Activated naive CD4-positive, alpha-beta T cell treated with anti-CD3 and anti-CD28 coated beads, Interleukin-2, amount 50 U/mL, for 72 hours (primary cell): ENCODE results near the gene EHD2. TPM values are rescaled to one million over a fixed set of nuclear protein-coding genes. Genes with fewer than 3 reads are reported as not detected.
"Not testable (repeated sequence)": the region's sequence is repeated elsewhere in the genome, so short reads cannot be mapped to it uniquely, and the experiment has no call there.

Experiments
- ATAC-seq, 2 donors: fragments of 150-1000 bp; cut with Tn5 transposase; 2 replicates each; pipeline ENCODE4 v1.10.0; 2021; ENCODE audit warnings: mild to moderate bottlenecking in 2 of 2, moderate library complexity in 2 of 2
- DNase-seq, 2 donors: peaks; one replicate each; pipeline ENCODE4 v3.0.0; 2021 to 2022; ENCODE audit warnings: low spot score in 2 of 2
- H3K27ac Mint-ChIP-seq, 2 donors: one replicate each; pipeline ENCODE4 v1.8.0; 2022; ENCODE audit warnings: mild to moderate bottlenecking in 2 of 2, mixed read lengths in 2 of 2
- H3K36me3 Mint-ChIP-seq, 2 donors: one replicate each; pipeline ENCODE4 v1.8.0; 2022; ENCODE audit warnings: mixed read lengths in 2 of 2
- H3K9me3 Mint-ChIP-seq, 2 donors: one replicate each; pipeline ENCODE4 v1.8.0; 2022; ENCODE audit warnings: mixed read lengths in 2 of 2
- total RNA-seq, 2 donors: library from RNA; stranded (reverse); gene quantifications; one replicate each; pipeline ENCODE4 v1.2.3, GENCODE V29; 2022

Gene EHD2
- total RNA-seq, 2 donors from 2014 or later: 1.1 to 2.0 TPM

DNA sequence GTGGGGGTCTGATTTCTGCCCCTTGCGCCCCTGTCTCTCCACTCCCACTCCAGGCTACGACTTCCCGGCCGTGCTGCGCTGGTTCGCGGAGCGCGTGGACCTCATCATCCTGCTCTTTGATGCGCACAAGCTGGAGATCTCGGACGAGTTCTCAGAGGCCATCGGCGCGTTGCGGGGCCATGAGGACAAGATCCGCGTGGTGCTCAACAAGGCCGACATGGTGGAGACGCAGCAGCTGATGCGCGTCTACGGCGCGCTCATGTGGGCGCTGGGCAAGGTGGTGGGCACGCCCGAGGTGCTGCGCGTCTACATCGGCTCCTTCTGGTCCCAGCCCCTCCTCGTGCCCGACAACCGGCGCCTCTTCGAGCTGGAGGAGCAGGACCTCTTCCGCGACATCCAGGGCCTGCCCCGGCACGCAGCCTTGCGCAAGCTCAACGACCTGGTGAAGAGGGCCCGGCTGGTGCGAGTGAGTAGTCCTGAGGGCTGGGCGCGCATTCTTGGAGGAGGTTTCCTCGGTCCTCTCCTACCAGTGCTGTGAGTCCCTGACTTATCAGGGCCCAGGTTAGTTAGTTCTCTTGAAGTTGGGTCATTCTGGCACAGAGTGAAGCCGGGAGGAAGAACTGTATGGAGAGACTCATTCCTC lies 12.7 kb downstream of the EHD2 start:
- no peak for DNase-seq
- ATAC-seq: no peak
- Mint-ChIP-seq H3K27ac (no peak overlapping the region), H3K9me3 (no peaks in the 10 kb centered on the region), H3K36me3 (no peaks in the 10 kb centered on the region)

- ATAC-seq: no peak
These were observed 13.2 kb downstream of the EHD2 start for GRCh38 chr19:47726467-47726866.

GRCh38 chr19:47728295-47728694 lies 15.1 kb downstream of the EHD2 start:
- not testable (repeated sequence) for DNase-seq, ATAC-seq, H3K36me3 Mint-ChIP-seq, H3K27ac Mint-ChIP-seq, H3K9me3 Mint-ChIP-seq

More at GRCh38 chr19:47726467-47726866, 13.2 kb downstream of the EHD2 start:
- H3K9me3 Mint-ChIP-seq: no peaks in the 10 kb centered on the region
- no peak for DNase-seq
- no peaks in the 10 kb centered on the region for H3K36me3 Mint-ChIP-seq
- H3K27ac Mint-ChIP-seq: no peak overlapping the region

DNA sequence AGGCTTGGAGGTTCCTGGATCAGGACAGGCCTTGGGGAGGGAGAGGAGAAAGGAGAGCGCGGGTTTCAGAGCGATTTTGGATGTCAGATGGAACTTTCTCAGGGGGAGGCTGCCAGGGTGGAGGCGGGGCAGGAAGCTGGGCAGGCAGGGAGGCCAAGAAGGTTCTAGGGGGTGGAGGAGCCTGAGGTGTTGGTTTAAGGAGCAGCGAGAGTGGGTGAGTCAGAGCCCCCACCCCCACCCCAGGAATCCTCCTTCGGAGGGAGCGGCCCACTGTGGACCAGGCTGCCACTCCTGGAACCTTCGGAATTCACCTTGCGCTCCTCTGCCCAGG lies 16.2 kb downstream of the EHD2 start:
- H3K9me3 Mint-ChIP-seq: no peaks in the 10 kb centered on the region
- no peaks in the 10 kb centered on the region for H3K36me3 Mint-ChIP-seq
- no peak for DNase-seq
- ATAC-seq: peak; percentile 60 to 77
- peak overlapping the region in 1 of 2 donors; percentile 68 for H3K27ac Mint-ChIP-seq

DNA sequence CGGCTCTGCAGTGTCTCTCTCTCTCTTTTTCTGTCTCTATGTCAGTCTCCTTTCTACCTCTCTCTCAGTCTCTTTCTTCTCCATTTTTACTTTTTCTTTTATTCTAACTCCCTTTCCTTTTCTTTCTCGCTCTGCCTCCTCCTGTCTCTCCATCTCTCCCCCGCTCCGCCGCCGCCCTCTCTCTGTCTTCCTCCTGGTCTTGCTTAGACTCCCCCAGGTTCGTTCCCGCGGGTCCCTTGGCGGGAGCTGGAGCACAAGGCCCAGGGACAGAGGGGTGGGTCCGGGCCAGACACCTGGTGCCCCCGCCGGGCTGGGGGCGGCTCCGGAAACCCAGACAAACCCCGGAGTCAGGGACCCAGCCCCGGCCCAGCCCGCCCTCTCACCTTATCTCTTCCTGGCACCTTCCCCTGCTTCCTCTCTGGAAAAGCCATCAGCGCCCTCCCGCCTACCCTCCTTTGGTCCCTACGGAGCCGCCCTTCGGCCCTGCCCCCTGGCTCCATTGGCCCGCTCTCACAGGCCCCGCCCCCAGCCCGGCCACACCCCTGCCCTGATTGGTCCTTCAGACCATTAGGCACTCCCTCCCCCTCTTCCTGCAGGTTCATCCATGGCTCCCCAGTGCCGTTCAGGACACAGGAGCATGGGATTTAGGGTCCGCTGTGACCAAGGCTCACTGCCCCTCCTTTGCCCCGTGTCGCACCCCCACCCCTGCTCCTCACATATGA lies 16.7 kb downstream of the EHD2 start:
- peak; percentile 75 to 81 for DNase-seq
- no peaks in the 10 kb centered on the region for H3K36me3 Mint-ChIP-seq
- peak; percentile 93 for ATAC-seq
- peak overlapping the region in 1 of 2 donors; percentile 68 for H3K27ac Mint-ChIP-seq
- H3K9me3 Mint-ChIP-seq: no peaks in the 10 kb centered on the region

DNA sequence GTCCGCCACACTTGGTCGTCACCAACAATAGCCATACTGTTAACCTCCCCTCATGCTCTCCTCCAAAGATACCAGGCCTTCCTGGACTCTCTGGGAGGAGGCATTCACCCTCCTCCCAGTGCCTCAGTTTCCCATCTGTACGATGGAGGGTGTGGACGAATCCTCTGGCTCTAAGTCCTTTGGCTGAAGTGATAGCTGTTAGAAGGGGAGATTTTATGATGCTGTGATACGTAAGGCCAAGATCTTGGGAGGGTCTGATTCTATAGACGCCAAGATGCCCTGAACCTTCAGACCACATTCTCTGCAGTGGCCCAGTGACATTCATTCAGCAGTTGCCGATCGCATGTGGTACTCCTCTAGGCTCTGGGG lies 17.3 kb downstream of the EHD2 start:
- Mint-ChIP-seq H3K9me3 (no peaks in the 10 kb centered on the region), H3K36me3 (no peaks in the 10 kb centered on the region)

DNA sequence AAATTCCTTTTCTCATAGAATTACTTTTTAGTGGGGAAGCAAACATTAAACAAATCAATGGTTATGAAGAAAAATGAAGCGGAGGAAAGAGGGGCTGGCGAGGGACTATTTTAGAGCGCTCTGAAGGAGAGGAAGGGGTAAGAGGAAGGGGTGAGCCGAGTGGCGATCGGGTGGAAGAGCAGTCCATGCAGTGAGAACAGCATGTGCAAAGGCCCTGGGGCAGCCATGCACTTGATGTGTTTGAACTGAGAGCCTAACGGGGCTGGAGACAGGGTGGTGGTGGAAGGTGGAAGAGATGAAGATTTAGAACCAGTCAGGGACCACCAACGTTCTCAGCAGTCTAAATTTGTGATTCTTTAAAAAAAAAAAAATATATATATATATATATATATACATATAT lies 17.7 kb downstream of the EHD2 start:
- Mint-ChIP-seq H3K9me3 (no peaks in the 10 kb centered on the region), H3K27ac (peak overlapping the region in 1 of 2 donors; percentile 68), H3K36me3 (no peaks in the 10 kb centered on the region)
- ATAC-seq: no peak
- no peak for DNase-seq

More for the DNA sequence above, 17.3 kb downstream of the EHD2 start:
- no peak for DNase-seq
- ATAC-seq: no peak
- H3K27ac Mint-ChIP-seq: peak overlapping the region in 1 of 2 donors; percentile 68

GRCh38 chr19:47735131-47735530 lies 21.9 kb downstream of the EHD2 start:
- H3K9me3 Mint-ChIP-seq: no peaks in the 10 kb centered on the region
- no peak overlapping the region for H3K27ac Mint-ChIP-seq
- ATAC-seq (no peak), DNase-seq (no peak)
- no peaks in the 10 kb centered on the region for H3K36me3 Mint-ChIP-seq

- H3K36me3 Mint-ChIP-seq: peaks cover 6% of the 10 kb centered on the region in 2 donors
- peak overlapping the region in 1 of 2 donors; percentile 50 for H3K27ac Mint-ChIP-seq
- no peak for ATAC-seq
These were observed 27.8 kb downstream of the EHD2 start for GRCh38 chr19:47740866-47741519.

DNA sequence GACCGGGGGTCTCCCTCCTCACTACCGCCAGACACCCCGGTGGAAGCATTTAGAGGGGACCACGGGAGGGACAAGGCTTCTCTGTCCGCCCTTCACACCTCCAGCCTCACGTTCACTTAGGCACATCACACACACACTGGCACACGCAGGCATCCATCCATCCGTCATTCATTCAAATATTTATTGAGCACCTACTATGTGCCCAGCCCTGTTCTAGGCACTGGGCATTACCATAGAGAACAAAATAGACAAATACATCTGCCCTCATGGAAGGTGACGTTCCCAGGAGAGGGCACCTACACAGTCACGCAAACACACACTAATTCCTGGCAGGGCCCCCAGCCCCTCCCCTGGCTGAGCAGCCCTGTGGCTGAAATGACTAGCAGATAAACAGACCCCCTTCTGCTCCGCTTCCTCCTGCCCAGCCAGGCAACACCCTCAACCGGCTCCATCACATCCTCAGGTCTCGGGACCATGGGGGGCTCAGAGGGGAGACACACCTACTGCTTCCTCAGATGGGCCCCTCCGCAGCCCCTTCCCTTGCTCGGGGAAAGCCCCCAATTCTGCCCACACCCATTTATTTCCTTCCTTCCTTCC lies 28.4 kb downstream of the EHD2 start:
- peaks cover 6% of the 10 kb centered on the region in 2 donors for H3K36me3 Mint-ChIP-seq
- ATAC-seq (no peak), DNase-seq (no peak)
- peak overlapping the region in 1 of 2 donors; percentile 50 for H3K27ac Mint-ChIP-seq
- H3K9me3 Mint-ChIP-seq: no peaks in the 10 kb centered on the region

More at GRCh38 chr19:47740866-47741519, 27.8 kb downstream of the EHD2 start:
- H3K9me3 Mint-ChIP-seq: no peaks in the 10 kb centered on the region
- DNase-seq: no peak

DNA sequence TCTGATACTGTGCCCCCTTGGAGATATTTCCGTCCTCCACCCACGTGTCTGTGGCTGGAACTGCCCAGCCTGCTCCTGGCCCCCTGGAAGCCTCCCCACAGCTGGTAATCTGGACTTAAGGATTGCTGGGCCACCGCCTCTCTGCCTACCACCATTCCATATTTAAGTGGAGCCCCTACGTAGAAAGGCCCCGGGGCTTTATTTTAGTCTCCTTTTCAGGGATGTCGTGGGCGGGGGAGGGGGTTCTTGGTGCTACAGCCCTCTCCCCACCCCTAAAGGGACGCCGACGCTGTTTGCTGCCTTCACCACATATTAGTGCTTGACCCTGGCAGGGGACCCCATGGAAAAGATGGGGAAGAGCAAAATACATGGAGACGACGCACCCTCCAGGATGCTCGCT lies 29.4 kb downstream of the EHD2 start:
- H3K27ac Mint-ChIP-seq: peak overlapping the region in 1 of 2 donors; percentile 98
- H3K36me3 Mint-ChIP-seq: peaks cover 6 to 12% of the 10 kb centered on the region in 2 donors
- H3K9me3 Mint-ChIP-seq: no peaks in the 10 kb centered on the region
- ATAC-seq (no peak), DNase-seq (no peak)

DNA sequence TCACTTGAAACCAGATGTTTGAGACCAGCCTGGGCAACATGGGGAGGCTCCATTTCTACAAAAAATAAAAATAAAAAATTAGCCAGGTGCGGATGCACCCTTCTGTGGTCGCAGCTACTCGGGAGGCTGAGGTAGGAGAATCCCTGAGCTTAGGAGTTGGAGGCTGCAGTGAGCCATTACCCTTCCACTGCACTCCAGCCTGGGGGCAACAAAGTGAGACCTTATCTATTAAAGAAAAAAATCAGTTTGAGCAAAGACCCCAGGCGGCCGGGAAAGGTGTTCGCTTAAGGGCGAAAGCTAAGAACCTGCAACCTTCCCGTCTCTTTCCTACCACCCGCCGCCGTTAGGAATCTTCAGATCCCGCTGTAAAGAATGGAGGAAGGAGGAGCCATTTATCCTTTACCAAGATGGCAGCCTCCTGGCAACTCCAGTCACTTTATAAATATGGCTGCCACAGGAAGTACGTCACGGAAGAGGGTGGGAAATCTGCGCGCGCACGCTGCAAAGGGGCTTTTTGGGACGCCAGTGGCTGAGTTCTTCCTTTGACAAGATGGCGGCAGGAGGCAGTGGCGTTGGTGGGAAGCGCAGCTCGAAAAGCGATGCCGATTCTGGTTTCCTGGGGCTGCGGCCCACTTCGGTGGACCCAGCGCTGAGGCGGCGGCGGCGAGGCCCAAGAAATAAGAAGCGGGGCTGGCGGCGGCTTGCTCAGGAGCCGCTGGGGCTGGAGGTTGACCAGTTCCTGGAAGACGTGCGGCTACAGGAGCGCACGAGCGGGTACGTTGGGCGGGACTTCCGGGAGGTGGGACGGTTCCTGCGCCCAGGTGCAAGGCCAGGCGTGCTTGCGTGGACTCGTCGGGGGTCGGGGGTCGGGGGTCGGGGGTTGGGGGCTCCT lies 32.0 kb downstream of the EHD2 start, which contains the start of gene NOP53:
TSS of gene NOP53 (plus strand) at position 537 of the 892 bp plus-strand sequence. CDS start at position 551, 14 bp downstream.
- H3K36me3 Mint-ChIP-seq: peaks cover 13 to 27% of the 10 kb centered on the region in 2 donors
- peak; percentile 58 to 79 for ATAC-seq
- H3K27ac Mint-ChIP-seq: peak within 1 kb of the TSS; percentile 95 to 98
- peak; percentile 96 to 97 for DNase-seq
- no peaks in the 10 kb centered on the region for H3K9me3 Mint-ChIP-seq

- H3K27ac Mint-ChIP-seq: peak overlapping the region; percentile 60 to 98
- peaks cover 13 to 27% of the 10 kb centered on the region in 2 donors for H3K36me3 Mint-ChIP-seq
- DNase-seq, ATAC-seq, H3K9me3 Mint-ChIP-seq: not testable (repeated sequence)
These were observed 32.9 kb downstream of the EHD2 start for GRCh38 chr19:47746129-47746528.

DNA sequence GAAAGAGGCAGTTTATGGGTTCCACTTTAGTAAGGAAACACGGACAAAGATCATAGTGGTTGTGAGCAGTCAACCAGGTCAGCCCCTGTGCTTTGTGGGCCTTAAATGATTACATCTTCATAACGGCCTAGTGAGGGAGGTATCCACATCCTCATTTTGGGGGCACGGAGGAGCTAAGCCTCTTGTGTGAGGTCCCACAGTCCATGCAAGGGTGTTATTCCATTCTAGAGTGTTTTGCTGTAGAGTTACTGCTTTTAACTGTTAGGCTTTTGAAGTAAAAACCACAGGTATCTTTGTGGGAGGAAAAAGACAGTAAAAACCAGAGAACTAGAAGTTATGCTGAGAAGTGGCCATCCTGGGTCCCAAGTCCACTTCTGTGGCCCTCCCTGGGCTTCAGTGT lies 36.1 kb downstream of the EHD2 start:
- H3K36me3 Mint-ChIP-seq: peaks cover 20 to 37% of the 10 kb centered on the region in 2 donors
- H3K9me3 Mint-ChIP-seq: no peaks in the 10 kb centered on the region
- DNase-seq (no peak), ATAC-seq (peak; percentile 17 to 40)
- peak overlapping the region; percentile 83 to 90 for H3K27ac Mint-ChIP-seq

- no peak for ATAC-seq
- Mint-ChIP-seq H3K9me3 (no peaks in the 10 kb centered on the region), H3K27ac (peak overlapping the region; percentile 61 to 83), H3K36me3 (peaks cover 14 to 31% of the 10 kb centered on the region in 2 donors)
- no peak for DNase-seq
These were observed 37.5 kb downstream of the EHD2 start for GRCh38 chr19:47750752-47751151.
